Liver (tissue), 9 donors: ENCODE measurements around the gene RASGRP3. TPM values are rescaled to one million over a fixed set of nuclear protein-coding genes. Genes with fewer than 3 reads are reported as not detected.

ENCODE experiments used
- DNase-seq: peaks from one replicate; pipeline ENCODE4 v3.0.0-alpha.2; 2017; ENCODE audit warnings: low spot score
- H3K27ac ChIP-seq, 2 donors: one replicate each; pipeline ENCODE4 v1.7.0; 2013; ENCODE audit warnings: inconsistent platforms in 2 of 2, low read length in 2 of 2, control low read depth in 1 of 2, low read depth in 1 of 2, mild to moderate bottlenecking in 1 of 2
- H3K27me3 ChIP-seq, 4 donors: one replicate each; pipeline versions ENCODE4 v1.6.1 to v1.7.0; 2013; ENCODE audit warnings: low read length in 3 of 4, inconsistent platforms in 1 of 4, mild to moderate bottlenecking in 1 of 4, moderate library complexity in 1 of 4; ENCODE audit not compliant: control insufficient read depth in 4 of 4, insufficient read depth in 4 of 4
- H3K36me3 ChIP-seq, 4 donors: one replicate each; pipeline versions ENCODE4 v1.6.1 to v1.7.0; 2013; ENCODE audit warnings: low read length in 3 of 4, mild to moderate bottlenecking in 3 of 4, low read depth in 1 of 4, moderate library complexity in 1 of 4; ENCODE audit not compliant: control insufficient read depth in 4 of 4, insufficient read depth in 3 of 4
- H3K4me1 ChIP-seq, 4 donors: one replicate each; pipeline versions ENCODE4 v1.6.1 to v1.7.0; 2013; ENCODE audit warnings: low read length in 3 of 4, mild to moderate bottlenecking in 3 of 4, moderate library complexity in 1 of 4; ENCODE audit not compliant: control insufficient read depth in 4 of 4, insufficient read depth in 4 of 4
- H3K4me3 ChIP-seq, 3 donors: one replicate each; pipeline versions ENCODE4 v1.6.1 to v1.7.0; 2013; ENCODE audit warnings: low read length in 3 of 3, control low read depth in 1 of 3, low read depth in 1 of 3, mild to moderate bottlenecking in 1 of 3
- H3K9ac ChIP-seq, 2 donors: one replicate each; pipeline ENCODE4 v1.7.0; 2013; ENCODE audit warnings: low read length in 2 of 2, mild to moderate bottlenecking in 2 of 2, moderate library complexity in 2 of 2, control low read depth in 1 of 2, low read depth in 1 of 2
- H3K9me3 ChIP-seq, 4 donors: one replicate each; pipeline versions ENCODE4 v1.6.1 to v1.7.0; 2013; ENCODE audit warnings: low read length in 3 of 4; ENCODE audit not compliant: control insufficient read depth in 4 of 4
- EGR1 ChIP-seq, 2 donors: IDR thresholded peaks; 2 replicates each; pipeline ENCODE4 v1.6.1; 2016 to 2018; ENCODE audit warnings: antibody characterized with exemption in 2 of 2, low read depth in 2 of 2
- FOXA1 ChIP-seq: IDR thresholded peaks from 2 replicates; pipeline ENCODE4 v1.6.1; 2016; ENCODE audit warnings: antibody characterized with exemption
- FOXA2 ChIP-seq: IDR thresholded peaks from 2 replicates; pipeline ENCODE4 v1.6.1; 2016; ENCODE audit warnings: antibody characterized with exemption
- GABPA ChIP-seq, 2 donors: IDR thresholded peaks in 1 of 2; conservative IDR thresholded peaks in 1 of 2; 2 replicates each; pipeline ENCODE4 v1.6.1; 2016; ENCODE audit warnings: antibody characterized with exemption in 2 of 2, mild to moderate bottlenecking in 1 of 2, moderate library complexity in 1 of 2
- HNF4A ChIP-seq, 2 donors: conservative IDR thresholded peaks; 2 replicates each; pipeline ENCODE4 v1.6.1; 2016; ENCODE audit warnings: antibody characterized with exemption in 2 of 2, mild to moderate bottlenecking in 2 of 2
- HNF4G ChIP-seq: IDR thresholded peaks from 2 replicates; pipeline ENCODE4 v1.6.1; 2016; ENCODE audit warnings: antibody characterized with exemption
- RAD21 ChIP-seq, 2 donors: IDR thresholded peaks; 2 replicates each; pipeline ENCODE4 v1.6.1; 2016; ENCODE audit warnings: antibody characterized with exemption in 2 of 2, mild to moderate bottlenecking in 2 of 2
- RXRA ChIP-seq, 2 donors: IDR thresholded peaks; 2 replicates each; pipeline ENCODE4 v1.6.1; 2017 to 2018; ENCODE audit warnings: antibody characterized with exemption in 2 of 2, mild to moderate bottlenecking in 1 of 2
- SP1 ChIP-seq: IDR thresholded peaks from 2 replicates; pipeline ENCODE4 v1.6.1; 2018; ENCODE audit warnings: antibody characterized with exemption, mild to moderate bottlenecking
- TAF1 ChIP-seq: conservative IDR thresholded peaks from 2 replicates; pipeline ENCODE4 v1.6.1; 2016; ENCODE audit warnings: antibody characterized with exemption, mild to moderate bottlenecking
- YY1 ChIP-seq: IDR thresholded peaks from 2 replicates; pipeline ENCODE4 v1.6.1; 2016; ENCODE audit warnings: antibody characterized with exemption, mild to moderate bottlenecking
- WGBS: extraction: QIAGEN DNeasy Blood & Tissue Kit; methylation state at CpG from one replicate; pipeline ENCODE4 v1.1.7; 2013; 5-methylcytosine and 5-hydroxymethylcytosine counted together
- polyA plus RNA-seq, 2 donors: library from polyadenylated mRNA; stranded (reverse) in 1 of 2; unstranded in 1 of 2; fragments of 200-250 nt in 1 of 2; fragments of >200 nt in 1 of 2; fragmentation: Nextera tagmentation in 1 of 2; extraction: Ambion mirVana in 1 of 2; gene quantifications; one replicate each; pipeline versions ENCODE4 v1.2.1 to v1.2.3, GENCODE V29; 2013 to 2015
- total RNA-seq, 2 donors: library from RNA; depleted of rRNA; stranded (reverse); fragments of >200 nt; gene quantifications; one replicate each; pipeline ENCODE4 v1.2.3, GENCODE V29; 2014
- TF ChIP-seq, protein P1 (sequence below): IDR thresholded peaks from 2 replicates; pipeline ENCODE4 v1.6.1; 2016; ENCODE audit warnings: antibody characterized with exemption
- TF ChIP-seq, protein P2 (sequence below): fragments of 150-350 bp; IDR thresholded peaks from 2 replicates; pipeline ENCODE4 v1.5.1; 2017; ENCODE audit warnings: improper control_type of control experiment, low read depth, low read length; ENCODE audit not compliant: missing input control
- TF ChIP-seq, protein P3 (sequence below): IDR thresholded peaks from 2 replicates; pipeline ENCODE4 v1.6.1; 2016; ENCODE audit warnings: antibody characterized with exemption
- TF ChIP-seq, protein P4 (sequence below): IDR thresholded peaks from 2 replicates; pipeline ENCODE4 v1.6.1; 2016; ENCODE audit warnings: antibody characterized with exemption, mild to moderate bottlenecking
- donor health status: healthy.
- donor health status: healthy.
- donor health status: healthy.
- donor health status: healthy.
- donor health status: healthy.

RASGRP3 gene
- total and polyA plus RNA-seq, 4 donors: 1.8 to 9.9 (median 7.0) TPM

DNA sequence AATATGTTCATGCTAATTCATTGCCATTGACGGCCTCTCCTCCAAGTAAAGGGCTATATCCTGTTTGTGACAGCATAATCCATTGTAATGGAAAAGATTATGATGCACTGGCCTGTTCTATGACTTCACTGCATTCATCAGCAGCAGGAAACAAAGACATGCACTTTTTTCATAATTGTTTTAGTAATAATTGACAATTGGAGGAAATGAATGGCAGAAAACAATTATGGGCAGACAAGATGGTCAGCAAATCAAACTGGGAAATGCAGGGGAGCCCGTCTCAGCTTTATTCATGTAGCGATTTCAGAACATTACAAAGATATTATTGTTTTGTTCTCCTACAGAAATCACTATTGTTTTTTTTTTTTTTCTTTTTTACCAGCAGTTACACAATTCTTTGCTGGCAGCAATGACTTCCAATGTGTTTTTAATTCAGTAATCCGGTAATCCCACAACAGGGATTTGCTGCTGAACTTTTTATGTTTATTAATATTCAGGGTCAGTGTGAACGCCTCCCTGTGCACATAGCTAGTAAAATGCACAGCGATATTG, 33.8 kb upstream of the RASGRP3 start:
- WGBS: 83% methylated on average over 6 of the region's 6 CpGs
- TF ChIP-seq HNF4A (conservative IDR thresholded peaks at IDR 0.05) (no peak), RXRA (IDR thresholded peaks at IDR 0.05) (no peak), RAD21 (IDR thresholded peaks at IDR 0.05) (no peak), YY1 (no peak), GABPA (IDR thresholded peaks at IDR 0.05 in 1 of 2, conservative IDR thresholded peaks at IDR 0.05 in 1 of 2) (no peak), TAF1 (no peak), FOXA2 (no peak), FOXA1 (no peak), SP1 (no peak), HNF4G (no peak)
- TF ChIP-seq, protein P1, sequence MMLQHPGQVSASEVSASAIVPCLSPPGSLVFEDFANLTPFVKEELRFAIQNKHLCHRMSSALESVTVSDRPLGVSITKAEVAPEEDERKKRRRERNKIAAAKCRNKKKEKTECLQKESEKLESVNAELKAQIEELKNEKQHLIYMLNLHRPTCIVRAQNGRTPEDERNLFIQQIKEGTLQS: no peak
- TF ChIP-seq, protein P2, sequence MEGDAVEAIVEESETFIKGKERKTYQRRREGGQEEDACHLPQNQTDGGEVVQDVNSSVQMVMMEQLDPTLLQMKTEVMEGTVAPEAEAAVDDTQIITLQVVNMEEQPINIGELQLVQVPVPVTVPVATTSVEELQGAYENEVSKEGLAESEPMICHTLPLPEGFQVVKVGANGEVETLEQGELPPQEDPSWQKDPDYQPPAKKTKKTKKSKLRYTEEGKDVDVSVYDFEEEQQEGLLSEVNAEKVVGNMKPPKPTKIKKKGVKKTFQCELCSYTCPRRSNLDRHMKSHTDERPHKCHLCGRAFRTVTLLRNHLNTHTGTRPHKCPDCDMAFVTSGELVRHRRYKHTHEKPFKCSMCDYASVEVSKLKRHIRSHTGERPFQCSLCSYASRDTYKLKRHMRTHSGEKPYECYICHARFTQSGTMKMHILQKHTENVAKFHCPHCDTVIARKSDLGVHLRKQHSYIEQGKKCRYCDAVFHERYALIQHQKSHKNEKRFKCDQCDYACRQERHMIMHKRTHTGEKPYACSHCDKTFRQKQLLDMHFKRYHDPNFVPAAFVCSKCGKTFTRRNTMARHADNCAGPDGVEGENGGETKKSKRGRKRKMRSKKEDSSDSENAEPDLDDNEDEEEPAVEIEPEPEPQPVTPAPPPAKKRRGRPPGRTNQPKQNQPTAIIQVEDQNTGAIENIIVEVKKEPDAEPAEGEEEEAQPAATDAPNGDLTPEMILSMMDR: no peak
- TF ChIP-seq, protein P3, sequence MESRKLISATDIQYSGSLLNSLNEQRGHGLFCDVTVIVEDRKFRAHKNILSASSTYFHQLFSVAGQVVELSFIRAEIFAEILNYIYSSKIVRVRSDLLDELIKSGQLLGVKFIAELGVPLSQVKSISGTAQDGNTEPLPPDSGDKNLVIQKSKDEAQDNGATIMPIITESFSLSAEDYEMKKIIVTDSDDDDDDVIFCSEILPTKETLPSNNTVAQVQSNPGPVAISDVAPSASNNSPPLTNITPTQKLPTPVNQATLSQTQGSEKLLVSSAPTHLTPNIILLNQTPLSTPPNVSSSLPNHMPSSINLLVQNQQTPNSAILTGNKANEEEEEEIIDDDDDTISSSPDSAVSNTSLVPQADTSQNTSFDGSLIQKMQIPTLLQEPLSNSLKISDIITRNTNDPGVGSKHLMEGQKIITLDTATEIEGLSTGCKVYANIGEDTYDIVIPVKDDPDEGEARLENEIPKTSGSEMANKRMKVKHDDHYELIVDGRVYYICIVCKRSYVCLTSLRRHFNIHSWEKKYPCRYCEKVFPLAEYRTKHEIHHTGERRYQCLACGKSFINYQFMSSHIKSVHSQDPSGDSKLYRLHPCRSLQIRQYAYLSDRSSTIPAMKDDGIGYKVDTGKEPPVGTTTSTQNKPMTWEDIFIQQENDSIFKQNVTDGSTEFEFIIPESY: no peak
- TF ChIP-seq, protein P4, sequence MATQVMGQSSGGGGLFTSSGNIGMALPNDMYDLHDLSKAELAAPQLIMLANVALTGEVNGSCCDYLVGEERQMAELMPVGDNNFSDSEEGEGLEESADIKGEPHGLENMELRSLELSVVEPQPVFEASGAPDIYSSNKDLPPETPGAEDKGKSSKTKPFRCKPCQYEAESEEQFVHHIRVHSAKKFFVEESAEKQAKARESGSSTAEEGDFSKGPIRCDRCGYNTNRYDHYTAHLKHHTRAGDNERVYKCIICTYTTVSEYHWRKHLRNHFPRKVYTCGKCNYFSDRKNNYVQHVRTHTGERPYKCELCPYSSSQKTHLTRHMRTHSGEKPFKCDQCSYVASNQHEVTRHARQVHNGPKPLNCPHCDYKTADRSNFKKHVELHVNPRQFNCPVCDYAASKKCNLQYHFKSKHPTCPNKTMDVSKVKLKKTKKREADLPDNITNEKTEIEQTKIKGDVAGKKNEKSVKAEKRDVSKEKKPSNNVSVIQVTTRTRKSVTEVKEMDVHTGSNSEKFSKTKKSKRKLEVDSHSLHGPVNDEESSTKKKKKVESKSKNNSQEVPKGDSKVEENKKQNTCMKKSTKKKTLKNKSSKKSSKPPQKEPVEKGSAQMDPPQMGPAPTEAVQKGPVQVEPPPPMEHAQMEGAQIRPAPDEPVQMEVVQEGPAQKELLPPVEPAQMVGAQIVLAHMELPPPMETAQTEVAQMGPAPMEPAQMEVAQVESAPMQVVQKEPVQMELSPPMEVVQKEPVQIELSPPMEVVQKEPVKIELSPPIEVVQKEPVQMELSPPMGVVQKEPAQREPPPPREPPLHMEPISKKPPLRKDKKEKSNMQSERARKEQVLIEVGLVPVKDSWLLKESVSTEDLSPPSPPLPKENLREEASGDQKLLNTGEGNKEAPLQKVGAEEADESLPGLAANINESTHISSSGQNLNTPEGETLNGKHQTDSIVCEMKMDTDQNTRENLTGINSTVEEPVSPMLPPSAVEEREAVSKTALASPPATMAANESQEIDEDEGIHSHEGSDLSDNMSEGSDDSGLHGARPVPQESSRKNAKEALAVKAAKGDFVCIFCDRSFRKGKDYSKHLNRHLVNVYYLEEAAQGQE: no peak

DNA sequence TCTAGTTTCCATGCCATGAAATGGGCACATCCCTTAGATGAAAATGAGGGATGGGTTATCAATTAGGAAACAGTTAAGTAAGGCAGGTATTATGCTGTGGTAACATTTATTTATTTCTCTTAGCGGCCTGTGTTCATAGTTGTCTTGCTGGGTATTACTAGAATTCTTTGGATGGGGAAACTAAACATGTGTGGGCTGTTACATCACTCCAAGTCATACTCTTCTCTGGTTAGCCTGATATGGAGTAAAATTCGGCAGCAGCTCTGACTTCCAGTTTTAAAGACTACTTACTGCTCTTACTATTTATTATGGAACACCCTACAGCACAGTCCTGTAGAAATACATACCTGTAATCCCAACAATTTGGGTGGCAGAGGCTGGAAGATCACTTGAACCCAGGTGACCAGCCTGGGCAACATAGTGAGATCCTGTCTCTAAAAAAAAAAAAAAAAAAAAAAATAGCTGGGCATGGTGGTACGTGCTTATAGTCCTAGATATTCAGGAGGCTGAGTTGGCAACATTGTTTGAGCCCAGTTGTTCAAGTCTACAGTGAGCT, 33.1 kb upstream of the RASGRP3 start:
- peaks cover 0 to 2% (median 0%) of the 10 kb centered on the region in 4 donors for H3K4me1 ChIP-seq
- TF ChIP-seq HNF4G: no peak
- TF ChIP-seq, protein P2: no peak
- TF ChIP-seq, protein P1: no peak
- TF ChIP-seq EGR1 (IDR thresholded peaks at IDR 0.05; ENCODE audit: low read depth in 2 of 2): no peak
- TF ChIP-seq, protein P3: no peak
- no peaks in the 10 kb centered on the region for H3K36me3 ChIP-seq
- no peaks in the 10 kb centered on the region for H3K9me3 ChIP-seq
- no peak overlapping the region for H3K4me3 ChIP-seq
- no peak for DNase-seq
- H3K27ac ChIP-seq: no peak overlapping the region
- H3K27me3 ChIP-seq: no peaks in the 10 kb centered on the region
- no peak overlapping the region for H3K9ac ChIP-seq
- 82% methylated on average over 3 of the region's 3 CpGs for WGBS

More for the DNA sequence above, 33.8 kb upstream of the RASGRP3 start:
- Histone ChIP-seq H3K9ac (no peak overlapping the region), H3K27ac (no peak overlapping the region), H3K36me3 (no peaks in the 10 kb centered on the region), H3K9me3 (no peaks in the 10 kb centered on the region), H3K27me3 (no peaks in the 10 kb centered on the region), H3K4me3 (no peak overlapping the region), H3K4me1 (no peaks in the 10 kb centered on the region)
- no peak for DNase-seq
